K562 (cell line): ENCODE data around the gene SND1. TPM values are rescaled to one million over a fixed set of nuclear protein-coding genes. Genes with fewer than 3 reads are reported as not detected.

Source experiments
- AFF1 ChIP-seq, 2 experiments: fragments of 450-650 bp; IDR thresholded peaks; 2 replicates each; pipeline ENCODE4 v1.6.1; 2018; ENCODE audit warnings: mild to moderate bottlenecking in 2 of 2, low read depth in 1 of 2; ENCODE audit not compliant: partially characterized antibody in 2 of 2
- CBFA2T3 ChIP-seq: fragments of 450-650 bp; IDR thresholded peaks from 2 replicates; pipeline ENCODE4 v1.6.1; 2017
- COPS2 ChIP-seq: fragments of 450-650 bp; conservative IDR thresholded peaks from 2 replicates; pipeline ENCODE4 v1.6.1; 2016; ENCODE audit warnings: mild to moderate bottlenecking, moderate library complexity
- ELK3 ChIP-seq: fragments of 450-650 bp; formaldehyde crosslinking; IDR thresholded peaks from 2 replicates; pipeline ENCODE4 v1.4.0; 2020; ENCODE audit warnings: mild to moderate bottlenecking
- FOXA1 ChIP-seq: fragments of 450-650 bp; IDR thresholded peaks from 2 replicates; pipeline ENCODE4 v1.6.1; 2016; ENCODE audit warnings: mild to moderate bottlenecking, borderline replicate concordance
- HDAC2 ChIP-seq: fragments of 450-650 bp; IDR thresholded peaks from 2 replicates; pipeline ENCODE4 v1.6.1; 2016; ENCODE audit warnings: mild to moderate bottlenecking
- HNRNPLL ChIP-seq: fragments of 200-400 bp; formaldehyde crosslinking; IDR thresholded peaks from 2 replicates; pipeline ENCODE4 v1.6.1; 2017; ENCODE audit warnings: low read length, low read depth, mild to moderate bottlenecking; ENCODE audit not compliant: poor library complexity, severe bottlenecking
- MTF1 ChIP-seq: fragments of 250-450 bp; sonication (Bioruptor Pico); IDR thresholded peaks from 2 replicates; pipeline ENCODE4 v1.9.0; 2021; ENCODE audit warnings: moderate library complexity, mild to moderate bottlenecking, inconsistent platforms, borderline replicate concordance
- POLR2A ChIP-seq: fragments of 450-650 bp; conservative IDR thresholded peaks from 2 replicates; pipeline ENCODE4 v1.6.1; 2016
- TEAD4 ChIP-seq, 2 experiments: sonication (generic) in 1 of 2; formaldehyde crosslinking in 1 of 2; IDR thresholded peaks; 2 replicates each; pipeline versions ENCODE4 v1.6.1 to v1.8.0; 2012 to 2022; ENCODE audit warnings: borderline replicate concordance in 1 of 2, inconsistent platforms in 1 of 2, low read length in 1 of 2, mild to moderate bottlenecking in 1 of 2, missing genetic modification reagents in 1 of 2
- ZC3H8 ChIP-seq: fragments of 450-650 bp; IDR thresholded peaks from 2 replicates; pipeline ENCODE4 v1.6.1; 2017
- ZNF57 ChIP-seq: fragments of 450-650 bp; formaldehyde crosslinking; IDR thresholded peaks from 2 replicates; pipeline ENCODE4 v1.4.0; 2020; ENCODE audit warnings: mild to moderate bottlenecking, moderate library complexity
- ZNF717 ChIP-seq: fragments of 250-450 bp; sonication (Bioruptor Pico); IDR thresholded peaks from 2 replicates; pipeline ENCODE4 v1.5.0; 2021
- polyA plus RNA-seq, 8 experiments: library from polyadenylated mRNA; depleted of rRNA in 4 of 8; stranded (reverse) in 5 of 8; unstranded in 3 of 8; fragments of >200 nt; fragmentation: Nextera tagmentation in 2 of 8; fragmentation: Illumina TruSeq in 1 of 8; extraction: Ambion mirVana in 2 of 8; extraction: Trizol in 1 of 8; gene quantifications; 2 replicates each; pipeline versions ENCODE4 v1.2.1 to v1.2.3, GENCODE V29; 2011 to 2014; ENCODE audit warnings: inconsistent platforms in 1 of 8, missing spikeins in 1 of 8
- total RNA-seq, 7 experiments: library from RNA; depleted of rRNA in 6 of 7; stranded (reverse); fragments of >200 nt in 6 of 7; fragmentation: Illumina TruSeq in 2 of 7; extraction: Trizol in 2 of 7; gene quantifications; 2 replicates each; pipeline versions ENCODE4 v1.2.1 to v1.2.3, GENCODE V29; 2011 to 2021; ENCODE audit warnings: low replicate concordance in 1 of 7
- TF ChIP-seq, protein P1 (sequence below): sonication (generic); formaldehyde crosslinking; IDR thresholded peaks from 2 replicates; pipeline ENCODE4 v1.8.0; 2022; ENCODE audit warnings: mild to moderate bottlenecking, missing genetic modification reagents
- TF ChIP-seq, protein P2 (sequence below): fragments of 250-450 bp; sonication (Bioruptor Pico); IDR thresholded peaks from 2 replicates; pipeline ENCODE4 v1.8.0; 2022; ENCODE audit warnings: inconsistent platforms
- TF ChIP-seq, protein P3 (sequence below): fragments of 250-450 bp; sonication (Bioruptor Pico); IDR thresholded peaks from 2 replicates; pipeline ENCODE4 v1.5.1; 2021; ENCODE audit warnings: mild to moderate bottlenecking

The SND1 gene
- total and polyA plus RNA-seq, 9 of the 15 experiments (the other 6 are each of a cell fraction or from before 2014, with no cell fraction given): 46.5 to 307 (median 191) TPM

DNA sequence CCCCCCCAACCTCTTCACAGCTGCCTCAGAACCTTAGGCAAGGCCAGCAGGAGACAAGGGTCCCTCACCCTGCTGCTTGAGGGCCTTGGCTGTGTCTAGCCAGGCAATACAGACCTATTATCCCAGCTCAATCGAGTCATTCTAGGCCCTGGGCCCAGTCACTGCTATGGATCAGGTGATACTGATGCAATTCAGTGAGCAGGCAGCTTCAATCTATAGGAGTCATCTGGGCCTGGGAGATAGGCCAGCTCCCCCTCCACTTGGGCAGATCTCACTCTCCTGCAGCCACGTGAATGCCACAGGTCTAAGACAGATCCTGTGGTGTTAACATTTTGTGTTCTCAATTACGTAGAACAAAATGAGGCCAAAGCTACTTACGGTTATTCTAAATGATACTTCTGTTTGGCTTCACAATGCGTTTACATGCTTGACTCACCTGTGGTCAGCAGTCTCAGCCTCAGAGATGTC, 447.2 kb downstream of the SND1 start (continued):
- TF ChIP-seq, protein P1, sequence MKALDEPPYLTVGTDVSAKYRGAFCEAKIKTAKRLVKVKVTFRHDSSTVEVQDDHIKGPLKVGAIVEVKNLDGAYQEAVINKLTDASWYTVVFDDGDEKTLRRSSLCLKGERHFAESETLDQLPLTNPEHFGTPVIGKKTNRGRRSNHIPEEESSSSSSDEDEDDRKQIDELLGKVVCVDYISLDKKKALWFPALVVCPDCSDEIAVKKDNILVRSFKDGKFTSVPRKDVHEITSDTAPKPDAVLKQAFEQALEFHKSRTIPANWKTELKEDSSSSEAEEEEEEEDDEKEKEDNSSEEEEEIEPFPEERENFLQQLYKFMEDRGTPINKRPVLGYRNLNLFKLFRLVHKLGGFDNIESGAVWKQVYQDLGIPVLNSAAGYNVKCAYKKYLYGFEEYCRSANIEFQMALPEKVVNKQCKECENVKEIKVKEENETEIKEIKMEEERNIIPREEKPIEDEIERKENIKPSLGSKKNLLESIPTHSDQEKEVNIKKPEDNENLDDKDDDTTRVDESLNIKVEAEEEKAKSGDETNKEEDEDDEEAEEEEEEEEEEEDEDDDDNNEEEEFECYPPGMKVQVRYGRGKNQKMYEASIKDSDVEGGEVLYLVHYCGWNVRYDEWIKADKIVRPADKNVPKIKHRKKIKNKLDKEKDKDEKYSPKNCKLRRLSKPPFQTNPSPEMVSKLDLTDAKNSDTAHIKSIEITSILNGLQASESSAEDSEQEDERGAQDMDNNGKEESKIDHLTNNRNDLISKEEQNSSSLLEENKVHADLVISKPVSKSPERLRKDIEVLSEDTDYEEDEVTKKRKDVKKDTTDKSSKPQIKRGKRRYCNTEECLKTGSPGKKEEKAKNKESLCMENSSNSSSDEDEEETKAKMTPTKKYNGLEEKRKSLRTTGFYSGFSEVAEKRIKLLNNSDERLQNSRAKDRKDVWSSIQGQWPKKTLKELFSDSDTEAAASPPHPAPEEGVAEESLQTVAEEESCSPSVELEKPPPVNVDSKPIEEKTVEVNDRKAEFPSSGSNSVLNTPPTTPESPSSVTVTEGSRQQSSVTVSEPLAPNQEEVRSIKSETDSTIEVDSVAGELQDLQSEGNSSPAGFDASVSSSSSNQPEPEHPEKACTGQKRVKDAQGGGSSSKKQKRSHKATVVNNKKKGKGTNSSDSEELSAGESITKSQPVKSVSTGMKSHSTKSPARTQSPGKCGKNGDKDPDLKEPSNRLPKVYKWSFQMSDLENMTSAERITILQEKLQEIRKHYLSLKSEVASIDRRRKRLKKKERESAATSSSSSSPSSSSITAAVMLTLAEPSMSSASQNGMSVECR (CRISPR knock-in tag): no peak
- TF ChIP-seq TEAD4 (IDR thresholded peaks at IDR 0.05; ENCODE audit: low read length): peak; percentile 76
- no peak for TF ChIP-seq TEAD4 (CRISPR knock-in tag; IDR thresholded peaks at IDR 0.05; ENCODE audit: borderline replicate concordance)
- TF ChIP-seq HNRNPLL: no peak
- no peak for TF ChIP-seq ZC3H8
- TF ChIP-seq, protein P2, sequence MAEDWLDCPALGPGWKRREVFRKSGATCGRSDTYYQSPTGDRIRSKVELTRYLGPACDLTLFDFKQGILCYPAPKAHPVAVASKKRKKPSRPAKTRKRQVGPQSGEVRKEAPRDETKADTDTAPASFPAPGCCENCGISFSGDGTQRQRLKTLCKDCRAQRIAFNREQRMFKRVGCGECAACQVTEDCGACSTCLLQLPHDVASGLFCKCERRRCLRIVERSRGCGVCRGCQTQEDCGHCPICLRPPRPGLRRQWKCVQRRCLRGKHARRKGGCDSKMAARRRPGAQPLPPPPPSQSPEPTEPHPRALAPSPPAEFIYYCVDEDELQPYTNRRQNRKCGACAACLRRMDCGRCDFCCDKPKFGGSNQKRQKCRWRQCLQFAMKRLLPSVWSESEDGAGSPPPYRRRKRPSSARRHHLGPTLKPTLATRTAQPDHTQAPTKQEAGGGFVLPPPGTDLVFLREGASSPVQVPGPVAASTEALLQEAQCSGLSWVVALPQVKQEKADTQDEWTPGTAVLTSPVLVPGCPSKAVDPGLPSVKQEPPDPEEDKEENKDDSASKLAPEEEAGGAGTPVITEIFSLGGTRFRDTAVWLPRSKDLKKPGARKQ: no peak
- no peak for TF ChIP-seq MTF1 (CRISPR knock-in tag)
- no peak for TF ChIP-seq FOXA1
- peak in 1 of 2 experiments; percentile 73 for TF ChIP-seq AFF1 (IDR thresholded peaks at IDR 0.05; ENCODE audit: low read depth in 1 of 2, partially characterized antibody in 2 of 2)
- TF ChIP-seq COPS2: no peak
- no peak for TF ChIP-seq POLR2A
- no peak for TF ChIP-seq ZNF717
- peak; percentile 70; the same call in 1 of the 2 replicates for TF ChIP-seq HDAC2
- TF ChIP-seq, protein P3, sequence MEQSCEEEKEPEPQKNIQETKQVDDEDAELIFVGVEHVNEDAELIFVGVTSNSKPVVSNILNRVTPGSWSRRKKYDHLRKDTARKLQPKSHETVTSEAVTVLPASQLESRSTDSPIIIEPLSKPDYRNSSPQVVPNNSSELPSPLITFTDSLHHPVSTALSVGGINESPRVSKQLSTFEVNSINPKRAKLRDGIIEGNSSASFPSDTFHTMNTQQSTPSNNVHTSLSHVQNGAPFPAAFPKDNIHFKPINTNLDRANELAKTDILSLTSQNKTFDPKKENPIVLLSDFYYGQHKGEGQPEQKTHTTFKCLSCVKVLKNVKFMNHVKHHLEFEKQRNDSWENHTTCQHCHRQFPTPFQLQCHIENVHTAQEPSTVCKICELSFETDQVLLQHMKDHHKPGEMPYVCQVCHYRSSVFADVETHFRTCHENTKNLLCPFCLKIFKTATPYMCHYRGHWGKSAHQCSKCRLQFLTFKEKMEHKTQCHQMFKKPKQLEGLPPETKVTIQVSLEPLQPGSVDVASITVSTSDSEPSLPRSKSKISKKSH (CRISPR knock-in tag): no peak
- TF ChIP-seq CBFA2T3: peak; percentile 78
- TF ChIP-seq ZNF57 (CRISPR knock-in tag): no peak
- TF ChIP-seq ELK3 (CRISPR knock-in tag): no peak
